ENCODE results near the gene KCNA10. TPM values are rescaled to one million over a fixed set of nuclear protein-coding genes. Genes with fewer than 3 reads are reported as not detected.
A peak's percentile ranks its signal among the peaks of the same experiment; 100 is the strongest.

Gene KCNA10
- total RNA-seq, 8 experiments from 2014 or later: 0.08 to 0.43 (median 0.21) TPM; not detected in 4

- WGBS, 10 experiments: 67 to 100% (median 91%) methylated on average over 1 to 8 of the region's 14 CpGs; no CpG with 5 or more reads in 4 of the 10 experiments
- Histone ChIP-seq H3K27ac (no peak overlapping the region), H3K4me1 (replicated peaks in 1 of 2) (peaks cover 0 to 4% of the 10 kb centered on the region in 2 donors), H3K4me3 (no peak overlapping the region)
- in situ Hi-C loops (cut with MboI; ENCODE audit: low pct_unique_long_range_greater_than_20kb in 2 of 9, low sequenced_read_pairs in 9 of 9, unreplicated experiment in 9 of 9): loop anchor here in 6 of 9 experiments (25.0 kb wide), 3 partner anchors 104 to 479 kb away; partner anchors contain the start of gene KCNA2 (in 4 of the 6)
- ATAC-seq (replicated peaks in 6 of 8): peak; percentile 14 to 98 (median 78)
These were observed 10.7 kb downstream of the KCNA10 start for GRCh38 chr1:110508028-110508940.

- in situ Hi-C loops (cut with MboI; ENCODE audit: low pct_unique_long_range_greater_than_20kb in 2 of 9, low sequenced_read_pairs in 9 of 9, unreplicated experiment in 9 of 9): loop anchor here in 6 of 9 experiments (25.0 kb wide), 3 partner anchors 106 to 481 kb away; partner anchors contain the start of gene KCNA2 (in 4 of the 6)
- H3K4me3 ChIP-seq: no peak overlapping the region
- ATAC-seq (replicated peaks in 6 of 8): no peak
- 40 to 100% (median 75%) methylated on average over 2 to 4 of the region's 4 CpGs; no CpG with 5 or more reads in 3 of the 10 experiments for WGBS, 10 experiments
- H3K27ac ChIP-seq: no peak overlapping the region
- no peaks in the 10 kb centered on the region for H3K4me1 ChIP-seq (replicated peaks in 1 of 2)
These were observed 12.4 kb downstream of the KCNA10 start for GRCh38 chr1:110506541-110506940.

GRCh38 chr1:110505596-110505995, 13.4 kb downstream of the KCNA10 start:
- in situ Hi-C loops (cut with MboI; ENCODE audit: low pct_unique_long_range_greater_than_20kb in 2 of 9, low sequenced_read_pairs in 9 of 9, unreplicated experiment in 9 of 9): loop anchor here in 6 of 9 experiments (25.0 kb wide), 3 partner anchors 107 to 482 kb away; partner anchors contain the start of gene KCNA2 (in 4 of the 6)
- Histone ChIP-seq H3K27ac (no peak overlapping the region), H3K4me3 (no peak overlapping the region), H3K4me1 (replicated peaks in 1 of 2) (no peaks in the 10 kb centered on the region)
- ATAC-seq (replicated peaks in 6 of 8): no peak
- WGBS, 10 experiments: 0 to 64% (median 59%) methylated on average over 1 to 3 of the region's 3 CpGs; no CpG with 5 or more reads in 5 of the 10 experiments

GRCh38 chr1:110504226-110504625, 14.7 kb downstream of the KCNA10 start:
- peak in 1 of 8 experiments; percentile 80 for ATAC-seq (replicated peaks in 6 of 8)
- 0 to 100% (median 78%) methylated on average over 1 to 7 of the region's 7 CpGs; no CpG with 5 or more reads in 4 of the 10 experiments for WGBS, 10 experiments
- in situ Hi-C loops (cut with MboI; ENCODE audit: low pct_unique_long_range_greater_than_20kb in 2 of 9, low sequenced_read_pairs in 9 of 9, unreplicated experiment in 9 of 9): loop anchor here in 6 of 9 experiments (25.0 kb wide), 3 partner anchors 108 to 483 kb away; partner anchors contain the start of gene KCNA2 (in 4 of the 6)
- no peak overlapping the region for H3K27ac ChIP-seq
- no peaks in the 10 kb centered on the region for H3K4me1 ChIP-seq (replicated peaks in 1 of 2)
- H3K4me3 ChIP-seq: no peak overlapping the region

GRCh38 chr1:110503471-110503870, 15.5 kb downstream of the KCNA10 start:
- H3K4me1 ChIP-seq (replicated peaks in 1 of 2): no peaks in the 10 kb centered on the region
- WGBS, 10 experiments: 18 to 89% (median 81%) methylated on average over 1 to 5 of the region's 5 CpGs
- ATAC-seq (replicated peaks in 6 of 8): no peak
- no peak overlapping the region for H3K27ac ChIP-seq
- H3K4me3 ChIP-seq: no peak overlapping the region
- in situ Hi-C loops (cut with MboI; ENCODE audit: low pct_unique_long_range_greater_than_20kb in 2 of 9, low sequenced_read_pairs in 9 of 9, unreplicated experiment in 9 of 9): loop anchor here in 6 of 9 experiments (25.0 kb wide), 3 partner anchors 109 to 484 kb away; partner anchors contain the start of gene KCNA2 (in 4 of the 6)

- Histone ChIP-seq H3K4me1 (replicated peaks in 1 of 2) (peaks cover 5 to 6% of the 10 kb centered on the region in 2 donors), H3K27ac (no peak overlapping the region), H3K4me3 (no peak overlapping the region)
- WGBS, 10 experiments: 33 to 83% (median 60%) methylated on average over 2 to 8 of the region's 8 CpGs
- in situ Hi-C loops (cut with MboI; ENCODE audit: low pct_unique_long_range_greater_than_20kb in 2 of 9, low sequenced_read_pairs in 9 of 9, unreplicated experiment in 9 of 9): loop anchor here in 6 of 9 experiments (25.0 kb wide), 3 partner anchors 110 to 485 kb away; partner anchors contain the start of gene KCNA2 (in 4 of the 6)
- ATAC-seq (replicated peaks in 6 of 8): no peak
These were observed 16.4 kb downstream of the KCNA10 start for GRCh38 chr1:110502402-110503151.

GRCh38 chr1:110501488-110502132, 17.4 kb downstream of the KCNA10 start:
- Histone ChIP-seq H3K27ac (no peak overlapping the region), H3K4me1 (replicated peaks in 1 of 2) (peaks cover 5 to 9% of the 10 kb centered on the region in 2 donors), H3K4me3 (no peak overlapping the region)
- WGBS, 10 experiments: 37 to 96% (median 80%) methylated on average over 1 to 6 of the region's 6 CpGs; no CpG with 5 or more reads in 3 of the 10 experiments
- ATAC-seq (replicated peaks in 6 of 8): no peak
- in situ Hi-C loops (cut with MboI; ENCODE audit: low pct_unique_long_range_greater_than_20kb in 2 of 9, low sequenced_read_pairs in 9 of 9, unreplicated experiment in 9 of 9): loop anchor here in 6 of 9 experiments (25.0 kb wide), 3 partner anchors 111 to 486 kb away; partner anchors contain the start of gene KCNA2 (in 4 of the 6)

GRCh38 chr1:110498270-110498669, 20.7 kb downstream of the KCNA10 start:
- 0 to 62% (median 55%) methylated on average over 1 to 6 of the region's 6 CpGs; no CpG with 5 or more reads in 1 of the 10 experiments for WGBS, 10 experiments
- Histone ChIP-seq H3K4me1 (replicated peaks in 1 of 2) (peaks cover 23 to 28% of the 10 kb centered on the region in 2 donors), H3K4me3 (no peak overlapping the region), H3K27ac (no peak overlapping the region)
- in situ Hi-C loops (cut with MboI; ENCODE audit: low pct_unique_long_range_greater_than_20kb in 2 of 9, low sequenced_read_pairs in 9 of 9, unreplicated experiment in 9 of 9): loop anchor here in 1 of 9 experiments (10.0 kb wide), 1 partner anchor 293 kb away; no protein-coding TSS in a partner anchor
- ATAC-seq (replicated peaks in 6 of 8): no peak

- peaks cover 23 to 28% of the 10 kb centered on the region in 2 donors for H3K4me1 ChIP-seq (replicated peaks in 1 of 2)
- no peak overlapping the region for H3K4me3 ChIP-seq
- in situ Hi-C loops (cut with MboI; ENCODE audit: low pct_unique_long_range_greater_than_20kb in 2 of 9, low sequenced_read_pairs in 9 of 9, unreplicated experiment in 9 of 9): loop anchor here in 1 of 9 experiments (10.0 kb wide), 1 partner anchor 291 kb away; no protein-coding TSS in a partner anchor
- 5 to 57% (median 26%) methylated on average over 1 to 8 of the region's 8 CpGs; no CpG with 5 or more reads in 2 of the 10 experiments for WGBS, 10 experiments
- peak; percentile 72 to 98 (median 78) for ATAC-seq (replicated peaks in 6 of 8)
- no peak overlapping the region for H3K27ac ChIP-seq
These were observed 22.9 kb downstream of the KCNA10 start for GRCh38 chr1:110495926-110496600.

- peaks cover 23 to 28% of the 10 kb centered on the region in 2 donors for H3K4me1 ChIP-seq (replicated peaks in 1 of 2)
- in situ Hi-C loops (cut with MboI; ENCODE audit: low pct_unique_long_range_greater_than_20kb in 2 of 9, low sequenced_read_pairs in 9 of 9, unreplicated experiment in 9 of 9): loop anchor here in 1 of 9 experiments (10.0 kb wide), 1 partner anchor 290 kb away; no protein-coding TSS in a partner anchor
- H3K27ac ChIP-seq: peak overlapping the region; percentile 2 to 14
- ATAC-seq (replicated peaks in 6 of 8): peak in 7 of 8 experiments; percentile 5 to 90 (median 85)
- WGBS, 10 experiments: 8 to 60% (median 19%) methylated on average over 3 to 14 of the region's 21 CpGs; no CpG with 5 or more reads in 1 of the 10 experiments
- H3K4me3 ChIP-seq: no peak overlapping the region
These were observed 24.2 kb downstream of the KCNA10 start for GRCh38 chr1:110494522-110495406.

All from motor neuron (in vitro differentiated cells).